Tibial nerve (tissue), 3 donors: ENCODE data around the gene SKOR1.

Experiments
- POLR2A ChIP-seq, 2 donors: fragments of 450-650 bp; IDR thresholded peaks; one replicate each; pipeline ENCODE4 v1.6.1; 2017; ENCODE audit warnings: antibody characterized with exemption in 2 of 2, mild to moderate bottlenecking in 2 of 2, moderate library complexity in 2 of 2
- TF ChIP-seq, protein P1 (sequence below), 5 experiments: fragments of 200-600 bp in 3 of 5; fragments of 450-650 bp in 2 of 5; sonication (generic) in 3 of 5; IDR thresholded peaks; one replicate each; pipeline ENCODE4 v1.5.1; 2016 to 2019; ENCODE audit warnings: antibody characterized with exemption in 5 of 5, mild to moderate bottlenecking in 3 of 5, moderate library complexity in 2 of 5

DNA sequence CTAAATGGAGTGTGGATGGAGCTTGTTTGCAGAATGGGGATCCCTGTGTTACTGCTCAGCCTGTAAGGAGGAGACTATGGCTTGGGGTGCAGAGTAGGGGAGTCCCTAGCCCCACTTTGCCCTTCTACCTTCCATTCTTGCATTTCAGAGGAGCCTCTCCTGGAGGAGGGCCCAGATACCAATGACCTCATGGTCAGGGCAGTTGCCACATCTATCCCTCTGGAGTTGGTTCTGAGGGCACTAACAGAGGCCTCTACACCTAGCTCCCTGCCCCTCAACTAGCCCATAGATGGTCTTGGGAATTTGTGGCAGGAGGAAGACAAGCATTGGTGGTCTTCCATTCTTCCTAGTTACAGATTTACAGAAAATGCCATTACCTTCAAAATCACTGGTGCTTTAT lies 6.1 kb downstream of the SKOR1 start:
- TF ChIP-seq, protein P1, sequence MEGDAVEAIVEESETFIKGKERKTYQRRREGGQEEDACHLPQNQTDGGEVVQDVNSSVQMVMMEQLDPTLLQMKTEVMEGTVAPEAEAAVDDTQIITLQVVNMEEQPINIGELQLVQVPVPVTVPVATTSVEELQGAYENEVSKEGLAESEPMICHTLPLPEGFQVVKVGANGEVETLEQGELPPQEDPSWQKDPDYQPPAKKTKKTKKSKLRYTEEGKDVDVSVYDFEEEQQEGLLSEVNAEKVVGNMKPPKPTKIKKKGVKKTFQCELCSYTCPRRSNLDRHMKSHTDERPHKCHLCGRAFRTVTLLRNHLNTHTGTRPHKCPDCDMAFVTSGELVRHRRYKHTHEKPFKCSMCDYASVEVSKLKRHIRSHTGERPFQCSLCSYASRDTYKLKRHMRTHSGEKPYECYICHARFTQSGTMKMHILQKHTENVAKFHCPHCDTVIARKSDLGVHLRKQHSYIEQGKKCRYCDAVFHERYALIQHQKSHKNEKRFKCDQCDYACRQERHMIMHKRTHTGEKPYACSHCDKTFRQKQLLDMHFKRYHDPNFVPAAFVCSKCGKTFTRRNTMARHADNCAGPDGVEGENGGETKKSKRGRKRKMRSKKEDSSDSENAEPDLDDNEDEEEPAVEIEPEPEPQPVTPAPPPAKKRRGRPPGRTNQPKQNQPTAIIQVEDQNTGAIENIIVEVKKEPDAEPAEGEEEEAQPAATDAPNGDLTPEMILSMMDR (IDR thresholded peaks at IDR 0.05): no peak
- TF ChIP-seq POLR2A (IDR thresholded peaks at IDR 0.05): no peak
